HG03460 (cell line): ENCODE results near the gene C12orf42.
A peak's percentile ranks its signal among the peaks of the same experiment; 100 is the strongest.
"Not testable (repeated sequence)": the region's sequence is repeated elsewhere in the genome, so short reads cannot be mapped to it uniquely, and the experiment has no call there.

Source experiments
- ATAC-seq: cut with Tn5 transposase; IDR thresholded peaks from one replicate; pipeline ENCODE4 v1.9.1; 2021; ENCODE audit not compliant: unreplicated experiment

Gene C12orf42

DNA sequence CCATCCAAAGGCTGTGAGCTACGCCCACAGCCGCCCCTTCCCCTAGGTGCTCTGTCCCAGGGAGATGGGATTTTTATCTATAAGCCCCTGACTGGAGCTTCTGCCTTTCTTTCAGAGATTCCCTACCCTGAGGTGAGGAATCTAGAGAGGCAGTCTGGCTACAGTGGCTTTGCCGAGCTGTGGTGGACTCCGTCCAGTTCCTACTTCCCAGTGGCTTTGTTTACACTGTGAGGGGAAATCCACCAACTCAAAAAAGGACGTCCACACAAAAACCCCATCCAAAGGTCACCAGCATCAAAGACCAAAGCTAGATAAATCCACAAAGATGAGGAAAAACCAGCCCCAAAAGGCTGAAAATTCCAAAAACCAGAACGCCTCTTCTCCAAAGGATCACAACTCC is 70.1 kb downstream of the C12orf42 start:
- not testable (repeated sequence) for ATAC-seq

DNA sequence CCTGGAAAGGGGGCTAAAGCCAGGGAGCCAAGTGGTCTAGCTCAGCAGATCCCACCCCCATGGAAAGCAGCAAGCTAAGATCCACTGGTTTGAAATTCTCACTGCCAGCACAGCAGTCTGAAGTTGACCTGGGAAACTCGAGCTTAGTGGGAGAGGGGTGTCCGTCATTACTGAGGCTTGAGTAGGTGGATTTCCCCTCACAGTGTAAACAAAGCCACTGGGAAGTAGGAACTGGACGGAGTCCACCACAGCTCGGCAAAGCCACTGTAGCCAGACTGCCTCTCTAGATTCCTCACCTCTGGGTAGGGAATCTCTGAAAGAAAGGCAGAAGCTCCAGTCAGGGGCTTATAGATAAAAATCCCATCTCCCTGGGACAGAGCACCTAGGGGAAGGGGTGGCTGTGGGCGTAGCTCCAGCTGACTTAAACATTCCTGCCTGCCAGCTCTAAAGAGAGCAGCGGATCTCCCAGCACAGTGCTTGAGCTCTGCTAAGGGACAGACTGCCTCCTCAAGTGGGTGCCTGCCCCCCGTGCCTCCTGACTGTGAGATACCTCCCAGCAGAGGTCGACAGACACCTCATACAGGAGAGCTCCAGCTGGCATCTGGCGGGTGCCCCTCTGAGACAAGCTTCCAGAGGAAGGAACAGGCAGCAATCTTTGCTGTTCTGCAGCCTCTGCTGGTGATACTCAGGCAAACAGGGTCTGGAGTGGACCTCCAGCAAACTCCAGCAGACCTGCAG is 70.8 kb downstream of the C12orf42 start:
- ATAC-seq, result not testable (repeated sequence)

DNA sequence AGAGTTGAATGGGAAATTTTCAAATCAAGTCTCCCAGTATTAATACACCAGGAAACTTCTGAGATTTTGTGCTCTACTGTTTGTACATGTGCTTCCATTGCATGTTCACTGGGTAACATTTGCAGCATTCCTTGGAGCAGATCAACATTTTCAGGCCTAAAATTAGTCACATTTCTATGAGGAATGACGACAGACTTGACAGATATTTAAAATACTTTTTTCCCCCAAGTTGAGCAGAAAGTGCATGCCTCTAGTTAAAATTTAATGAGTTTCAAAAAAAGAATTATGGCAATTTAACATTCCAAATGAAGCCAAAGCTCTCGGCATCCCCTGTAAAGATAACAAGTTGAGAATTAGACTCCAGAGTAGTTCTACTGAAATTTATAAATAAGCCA is 72.3 kb downstream of the C12orf42 start:
- no peak for ATAC-seq

DNA sequence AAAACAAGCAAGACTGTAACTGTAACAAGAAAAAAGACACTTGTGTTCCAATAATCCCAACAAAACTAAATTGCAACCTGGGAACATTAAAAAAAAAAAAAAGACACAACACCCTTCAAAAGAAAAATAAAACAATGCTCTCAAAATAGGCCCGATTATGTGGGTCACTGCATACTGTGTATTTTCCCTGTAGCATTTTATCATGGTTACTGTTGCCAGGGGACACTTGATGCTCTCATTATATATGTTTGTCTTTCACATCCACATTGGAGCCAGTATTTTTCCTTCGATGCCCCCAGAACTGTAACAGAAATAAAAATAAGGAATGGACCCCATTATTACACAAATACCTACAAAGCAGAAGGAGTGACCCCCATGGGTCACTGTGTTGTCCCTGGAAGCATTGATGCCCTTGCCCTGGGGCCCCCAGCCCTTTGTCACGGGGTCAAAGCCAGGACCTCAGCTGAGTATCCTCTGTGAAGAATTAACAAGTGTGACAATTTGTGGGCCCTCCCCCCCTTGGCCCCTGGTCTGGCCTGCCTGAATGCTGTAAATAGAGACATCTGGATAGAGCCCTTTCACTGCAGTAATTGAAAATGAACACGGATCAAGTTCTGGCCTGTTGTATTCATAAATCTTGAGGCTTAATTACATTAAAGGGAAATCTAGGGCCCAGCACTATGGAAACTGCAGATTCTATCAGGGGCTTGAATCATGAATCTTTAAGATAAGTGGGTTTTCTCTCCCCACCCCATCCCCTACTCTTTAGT is 72.8 kb downstream of the C12orf42 start:
- no peak for ATAC-seq

DNA sequence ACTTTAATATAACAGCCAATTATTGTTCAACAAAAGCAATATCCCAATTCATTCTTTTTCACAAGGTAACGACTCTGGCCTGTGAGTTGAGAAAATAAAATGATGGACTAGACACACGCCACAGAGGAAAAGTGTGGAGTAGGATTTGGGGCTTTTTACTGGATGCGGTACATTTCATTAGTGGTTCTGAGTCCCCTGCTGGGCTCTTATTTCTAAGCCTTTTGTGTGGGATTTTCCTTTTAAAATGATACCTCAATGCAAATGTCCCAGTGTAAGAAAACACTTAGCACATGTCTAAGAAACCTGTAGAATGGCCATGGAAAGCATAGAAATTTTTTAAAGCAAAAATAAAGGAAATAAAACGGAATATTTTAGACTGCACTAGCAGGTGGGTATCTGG is 73.4 kb downstream of the C12orf42 start:
- no peak for ATAC-seq

DNA sequence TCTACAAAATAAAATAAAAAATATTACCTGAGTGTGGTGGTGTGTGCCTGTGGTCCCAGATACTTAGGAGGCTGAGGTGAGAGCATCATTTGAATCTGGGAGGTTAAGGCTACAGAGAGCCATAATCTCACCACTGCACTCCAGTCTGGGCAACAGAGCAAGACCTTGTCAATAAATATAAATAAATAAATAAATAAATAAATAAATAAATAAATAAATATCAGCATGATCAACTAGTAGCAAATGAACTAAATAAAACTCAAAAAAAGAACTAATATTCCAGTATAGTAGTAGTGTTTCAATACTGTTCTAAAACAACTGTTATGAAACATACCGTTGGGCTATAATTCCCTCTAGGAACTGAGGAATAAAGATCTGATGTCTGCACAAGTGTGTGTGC is 74.4 kb downstream of the C12orf42 start:
- no peak for ATAC-seq

DNA sequence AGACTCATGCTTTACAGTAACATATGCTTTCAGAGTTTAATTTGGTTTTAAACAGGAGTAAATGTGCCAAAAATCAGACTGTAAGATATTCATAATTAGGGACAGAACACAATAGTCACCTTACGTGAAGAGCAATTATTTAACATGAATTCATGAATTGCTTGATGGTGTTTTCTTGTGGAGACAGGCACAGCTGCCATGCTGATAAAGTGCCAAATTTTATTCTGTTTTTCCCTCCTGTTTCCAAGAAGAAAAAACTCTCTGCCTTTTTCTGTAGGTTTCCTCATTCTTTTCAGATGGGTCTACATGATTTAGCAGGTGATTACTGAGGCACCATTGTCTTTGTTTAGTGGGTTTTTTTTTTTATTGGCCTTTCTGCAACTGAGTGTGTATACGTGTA is 80.1 kb downstream of the C12orf42 start:
- ATAC-seq, result no peak

DNA sequence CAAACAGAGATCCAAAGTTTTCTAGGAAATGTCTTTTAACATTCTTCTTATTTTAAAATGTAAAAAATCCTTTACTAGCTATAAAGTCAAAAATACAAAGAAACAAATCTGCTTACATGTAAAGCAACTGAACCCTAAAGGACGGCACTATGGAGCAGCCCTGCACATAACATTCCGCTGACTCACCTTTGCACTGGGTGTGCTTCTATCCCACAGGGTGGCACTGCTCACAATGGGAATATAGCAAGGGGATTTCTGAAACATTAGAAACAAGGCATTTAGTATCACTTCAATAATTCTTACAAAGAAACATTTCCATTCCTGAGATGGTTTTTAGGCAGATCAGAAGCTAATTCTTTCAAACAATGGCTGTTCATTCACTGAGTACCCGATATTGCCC is 94.3 kb downstream of the C12orf42 start:
- ATAC-seq, result no peak

DNA sequence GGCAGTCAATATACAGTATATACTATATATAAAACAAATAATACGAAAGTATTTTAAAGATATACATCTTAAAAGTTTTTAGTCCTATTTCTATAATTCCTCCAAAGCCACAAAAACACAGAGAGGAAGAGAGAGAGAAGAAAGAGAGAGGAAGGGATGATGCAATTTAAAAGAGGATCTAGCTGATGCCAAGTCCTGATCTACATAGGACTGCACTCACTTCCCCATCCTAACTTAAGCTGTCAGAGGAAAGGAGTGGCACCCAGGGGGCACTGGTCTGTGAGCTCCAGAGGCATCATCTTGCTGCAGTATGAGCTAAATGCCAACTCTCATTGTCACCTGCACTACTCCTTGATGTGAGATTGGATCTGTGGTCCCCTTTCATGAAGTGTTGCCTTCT is 95.8 kb downstream of the C12orf42 start:
- no peak for ATAC-seq

DNA sequence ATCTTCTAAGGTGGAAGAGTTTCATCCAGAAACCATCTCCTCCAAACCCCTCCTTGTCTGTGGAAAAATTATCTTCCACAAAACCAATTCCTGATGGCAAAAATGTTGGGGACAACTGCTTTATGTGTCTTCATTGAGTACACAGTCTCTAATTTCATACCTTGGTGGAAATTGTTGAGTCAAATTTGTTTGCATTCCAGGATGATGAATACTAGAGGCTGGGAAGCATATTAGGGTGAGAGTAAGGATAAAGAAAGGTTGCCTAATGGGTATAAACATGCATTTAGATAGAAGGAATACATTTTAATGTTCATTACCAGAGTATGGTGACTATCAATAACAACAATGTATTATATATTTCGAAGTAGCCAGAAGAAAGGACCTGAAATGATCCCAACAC is 98.2 kb downstream of the C12orf42 start:
- no peak for ATAC-seq

DNA sequence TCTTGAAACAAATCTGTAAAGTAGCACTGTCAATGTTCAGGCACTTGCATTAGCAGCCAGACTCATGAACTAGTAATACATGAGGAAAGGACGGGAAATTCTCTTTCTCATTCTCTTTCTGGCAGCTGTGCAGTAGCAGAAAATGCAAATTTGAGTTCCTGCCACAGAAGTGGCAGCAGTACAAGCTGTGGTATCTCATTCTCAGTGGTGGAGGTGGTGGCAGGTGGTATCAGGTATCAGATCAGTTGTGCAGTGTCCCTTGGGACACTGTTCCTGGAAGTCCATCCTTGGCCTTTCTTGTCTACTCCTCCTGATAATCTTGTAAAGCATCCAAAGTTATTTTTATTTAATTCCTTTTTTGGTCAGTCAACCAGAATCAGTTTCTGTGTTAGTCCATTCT is 103.0 kb downstream of the C12orf42 start:
- ATAC-seq, result peak; percentile 98

DNA sequence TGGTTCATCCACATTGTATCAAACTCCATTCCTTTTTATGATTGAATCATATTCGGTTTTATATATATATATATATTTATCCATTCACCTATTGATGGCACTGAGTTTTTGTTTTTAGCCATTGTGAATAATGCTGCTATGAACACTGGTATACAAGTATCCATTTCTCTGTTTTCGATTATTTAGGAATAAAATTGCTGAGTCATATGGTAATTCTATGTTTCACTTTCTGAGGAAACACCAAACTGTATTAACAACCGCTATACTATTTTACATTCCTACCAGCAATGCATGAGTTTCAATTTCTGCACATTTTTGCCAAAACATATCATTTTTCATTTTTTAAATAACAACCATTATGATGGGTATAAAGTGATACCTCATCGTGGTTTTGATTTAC is 104.7 kb downstream of the C12orf42 start:
- ATAC-seq, result no peak

DNA sequence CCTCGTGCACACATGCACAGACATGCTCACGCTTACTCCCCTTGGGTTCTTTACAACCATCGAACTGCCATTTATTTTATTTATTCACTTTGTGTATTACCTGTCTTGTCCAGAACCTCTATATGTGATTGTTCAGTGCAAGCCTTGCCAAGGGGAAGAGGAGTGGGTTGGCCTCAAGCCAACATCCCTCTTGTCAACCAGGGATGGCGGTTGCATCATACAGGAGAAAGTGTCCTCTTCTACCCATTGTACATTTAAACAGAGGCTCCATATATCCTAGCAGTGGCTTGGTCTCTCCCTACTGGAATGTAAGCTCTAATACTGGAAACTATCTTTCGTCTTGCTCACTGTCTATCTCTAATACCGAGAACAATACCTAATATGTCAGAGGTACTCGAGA is 108.4 kb downstream of the C12orf42 start:
- ATAC-seq, result no peak

DNA sequence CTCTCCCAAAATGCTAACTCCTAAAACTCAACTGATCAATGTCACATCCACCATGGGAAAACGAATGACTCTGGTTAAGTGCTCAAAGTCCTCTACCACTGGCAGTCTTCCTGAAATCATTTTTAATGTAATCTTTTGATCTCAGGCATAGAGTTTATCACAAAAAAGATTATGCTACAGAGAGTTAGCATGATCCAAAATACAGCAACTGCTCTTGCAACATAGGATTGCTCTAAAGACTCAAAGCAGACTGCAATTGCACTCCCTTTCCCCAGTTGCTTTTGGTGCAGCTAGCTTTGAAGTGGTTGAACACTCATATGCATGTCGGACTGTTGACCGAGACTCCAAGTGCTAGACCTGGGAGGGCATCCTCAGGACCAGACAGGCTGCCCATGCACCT is 109.3 kb downstream of the C12orf42 start:
- no peak for ATAC-seq

DNA sequence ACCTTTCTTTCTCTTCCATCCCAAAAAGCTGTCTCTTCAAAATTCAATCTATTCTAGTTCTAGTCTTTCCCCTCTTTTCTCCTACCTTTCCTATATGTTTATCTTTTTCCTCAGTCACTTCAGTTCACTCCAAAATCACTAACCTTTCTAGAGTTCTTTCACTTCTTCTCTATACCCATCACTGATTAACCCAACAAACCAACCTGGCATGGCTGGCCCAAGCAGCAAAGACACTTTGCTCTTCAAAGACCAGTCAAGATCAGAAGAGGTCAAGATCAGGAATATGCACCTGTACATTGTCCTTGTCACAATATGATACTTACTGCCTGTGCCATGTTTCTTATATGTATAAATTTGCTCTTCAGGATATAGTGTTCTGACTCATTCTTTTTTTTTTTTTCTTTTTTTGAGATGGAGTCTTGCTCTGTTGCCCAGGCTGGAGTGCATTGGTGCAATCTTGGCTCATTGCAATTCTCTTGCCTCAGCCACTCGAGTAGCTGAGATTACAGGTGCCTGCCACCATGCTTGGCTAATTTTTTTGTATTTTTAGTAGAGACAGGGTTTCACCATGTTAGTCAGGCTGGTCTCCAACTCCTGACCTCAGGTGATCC is 112.9 kb downstream of the C12orf42 start:
- ATAC-seq, result peak; percentile 47

DNA sequence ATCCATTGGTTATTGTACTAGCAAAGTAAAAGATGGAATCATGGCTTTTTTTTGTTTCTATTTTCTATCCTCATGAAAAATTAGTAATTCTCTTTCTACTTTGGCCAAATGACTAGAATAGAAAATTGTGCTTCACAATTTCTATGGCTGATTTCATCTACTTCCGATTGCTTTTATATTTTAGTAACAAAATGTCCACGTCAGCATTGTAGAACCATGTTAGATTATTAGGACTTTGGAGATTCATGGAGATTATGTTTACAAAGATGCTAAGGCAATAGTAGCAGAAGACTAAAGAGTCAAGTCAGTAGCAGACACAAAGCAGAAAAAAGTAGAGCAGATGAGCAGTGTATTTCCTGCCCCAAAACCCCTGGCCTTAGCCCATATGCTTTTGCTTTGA is 113.6 kb downstream of the C12orf42 start:
- no peak for ATAC-seq

DNA sequence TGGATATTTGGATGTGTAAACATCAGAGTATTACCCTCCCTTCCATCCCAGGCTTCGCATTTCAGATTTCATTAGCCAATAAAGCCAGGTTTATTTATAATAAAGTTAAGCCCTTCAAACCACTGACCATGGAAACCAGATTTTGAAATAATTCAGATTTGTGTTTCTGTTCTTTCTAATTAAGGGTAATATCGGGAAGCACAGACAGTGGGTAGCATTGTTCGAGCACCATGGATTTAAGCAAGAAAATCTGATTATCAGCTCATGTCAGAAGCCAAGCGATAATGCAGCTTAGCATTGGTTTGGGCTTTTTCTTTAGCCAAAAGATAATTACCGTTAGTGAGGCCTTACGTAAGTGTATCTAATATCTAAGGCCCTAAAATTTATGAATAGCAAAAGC is 116.1 kb downstream of the C12orf42 start:
- ATAC-seq, result no peak

DNA sequence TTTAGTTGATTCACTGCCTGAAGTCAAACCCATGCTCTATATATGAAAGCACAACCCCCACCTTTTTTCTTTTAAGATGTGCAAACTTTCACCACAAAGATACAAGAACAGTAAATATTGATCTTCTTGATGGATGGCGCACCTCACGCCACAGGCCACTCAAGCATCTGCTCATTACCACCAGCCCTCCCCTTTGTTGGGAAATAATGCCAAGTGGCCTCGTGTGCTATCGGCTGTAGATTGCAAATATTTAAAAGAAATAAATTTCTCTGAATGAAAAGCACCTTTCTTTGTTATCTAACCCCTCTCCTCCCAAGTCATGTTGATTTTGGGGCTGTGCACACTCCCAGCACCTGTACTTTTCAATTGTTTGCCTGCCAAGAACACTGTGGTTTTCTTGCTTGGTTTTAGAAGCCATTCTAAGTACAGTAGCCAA is 122.7 kb downstream of the C12orf42 start:
- no peak for ATAC-seq

DNA sequence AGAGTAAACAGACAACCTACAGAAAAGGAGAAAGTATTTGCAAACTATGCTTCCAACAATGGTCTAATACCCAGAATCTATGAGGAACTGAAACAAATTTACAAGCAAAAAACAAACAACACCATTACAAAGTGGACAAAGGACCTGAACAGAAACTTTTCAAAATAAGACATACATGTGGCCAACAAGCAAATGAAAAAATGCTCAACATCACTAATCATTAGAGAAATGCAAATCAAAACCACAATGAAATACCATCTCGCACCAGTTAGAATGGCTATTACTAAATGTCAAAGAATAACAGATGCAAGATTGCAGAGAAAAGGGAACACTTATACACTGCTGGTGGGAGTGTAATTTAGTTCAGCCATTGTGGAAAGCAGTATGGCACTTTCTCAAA is 125.8 kb downstream of the C12orf42 start:
- ATAC-seq, result peak; percentile 72

DNA sequence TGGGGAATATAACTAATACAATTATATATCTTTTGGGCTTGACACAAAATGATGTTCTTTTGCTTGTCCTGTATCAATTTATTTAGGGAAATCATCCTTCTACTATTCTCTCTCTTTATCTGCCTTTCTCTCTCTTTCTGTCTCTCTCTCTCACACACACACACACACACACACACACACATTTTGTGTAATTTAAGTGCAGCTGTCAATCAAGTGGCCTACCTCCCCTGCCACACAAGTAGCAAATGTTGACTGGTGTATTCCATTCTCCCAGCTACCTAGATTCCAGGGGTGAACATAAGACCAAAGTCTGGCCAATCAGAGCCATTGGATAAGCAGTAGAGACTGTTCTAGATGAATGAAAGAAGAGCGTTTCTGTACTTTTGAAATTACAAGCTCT is 127.6 kb downstream of the C12orf42 start:
- no peak for ATAC-seq

DNA sequence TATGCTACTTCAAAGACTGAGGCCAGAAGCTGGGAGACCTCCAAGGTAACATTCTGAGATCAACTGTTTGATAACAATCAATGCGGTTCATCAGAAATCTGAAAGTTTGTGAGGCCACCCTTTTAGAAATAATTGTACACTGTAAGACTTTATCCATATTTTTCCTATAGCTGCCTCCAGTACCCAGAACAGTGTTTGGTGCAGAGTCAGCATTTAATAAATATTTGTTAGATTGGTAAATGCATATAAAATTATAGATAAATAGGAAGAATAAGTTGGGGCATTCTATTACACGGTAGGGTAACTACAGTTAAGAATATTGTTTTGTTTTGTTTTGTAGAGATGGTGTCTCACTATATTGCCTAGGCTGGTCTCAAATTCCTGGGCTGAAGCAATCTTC is 141.4 kb downstream of the C12orf42 start:
- no peak for ATAC-seq

DNA sequence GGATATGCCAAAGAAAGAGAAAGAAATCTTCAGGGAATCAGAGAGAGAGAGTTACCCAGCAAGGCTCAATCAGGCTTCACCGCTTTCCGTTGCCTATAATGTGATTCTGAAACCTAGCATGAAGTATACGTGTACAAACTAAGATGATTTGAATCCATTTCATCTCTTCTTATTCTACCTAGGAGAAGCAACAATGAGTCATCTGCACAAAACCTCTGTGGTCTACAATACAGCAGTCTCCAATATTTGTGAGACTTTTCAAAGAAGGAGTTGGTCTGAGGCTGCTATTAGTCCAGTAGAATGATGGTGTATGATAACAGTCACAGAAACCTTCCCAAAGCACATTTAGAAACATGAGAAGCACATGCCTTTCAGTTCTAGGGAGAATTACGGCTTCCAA is 141.9 kb downstream of the C12orf42 start:
- ATAC-seq, result no peak
